ENCODE results near the gene CTNNA3.

CTNNA3 gene

DNA sequence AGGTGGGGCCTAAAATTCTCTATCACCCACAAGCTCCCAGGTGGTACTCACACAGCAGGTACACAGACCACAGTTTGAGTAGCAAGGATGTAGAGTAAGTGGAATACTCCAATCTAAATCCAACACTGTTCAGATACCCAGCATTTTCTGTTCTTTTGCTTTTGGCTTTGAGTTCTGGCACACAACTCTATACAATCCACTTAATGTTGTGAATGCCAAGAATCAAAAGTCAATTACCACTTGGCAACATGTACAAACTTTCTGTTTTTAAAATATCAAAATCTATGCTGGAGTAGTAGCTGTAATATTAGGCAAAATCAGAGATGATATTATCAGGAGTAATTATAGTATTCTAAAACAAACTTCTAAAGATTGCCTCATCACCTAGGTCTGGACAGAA lies 903.6 kb downstream of the CTNNA3 start:
- TF ChIP-seq, protein P1, sequence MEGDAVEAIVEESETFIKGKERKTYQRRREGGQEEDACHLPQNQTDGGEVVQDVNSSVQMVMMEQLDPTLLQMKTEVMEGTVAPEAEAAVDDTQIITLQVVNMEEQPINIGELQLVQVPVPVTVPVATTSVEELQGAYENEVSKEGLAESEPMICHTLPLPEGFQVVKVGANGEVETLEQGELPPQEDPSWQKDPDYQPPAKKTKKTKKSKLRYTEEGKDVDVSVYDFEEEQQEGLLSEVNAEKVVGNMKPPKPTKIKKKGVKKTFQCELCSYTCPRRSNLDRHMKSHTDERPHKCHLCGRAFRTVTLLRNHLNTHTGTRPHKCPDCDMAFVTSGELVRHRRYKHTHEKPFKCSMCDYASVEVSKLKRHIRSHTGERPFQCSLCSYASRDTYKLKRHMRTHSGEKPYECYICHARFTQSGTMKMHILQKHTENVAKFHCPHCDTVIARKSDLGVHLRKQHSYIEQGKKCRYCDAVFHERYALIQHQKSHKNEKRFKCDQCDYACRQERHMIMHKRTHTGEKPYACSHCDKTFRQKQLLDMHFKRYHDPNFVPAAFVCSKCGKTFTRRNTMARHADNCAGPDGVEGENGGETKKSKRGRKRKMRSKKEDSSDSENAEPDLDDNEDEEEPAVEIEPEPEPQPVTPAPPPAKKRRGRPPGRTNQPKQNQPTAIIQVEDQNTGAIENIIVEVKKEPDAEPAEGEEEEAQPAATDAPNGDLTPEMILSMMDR (IDR thresholded peaks at IDR 0.05; ENCODE audit: control insufficient read depth, extremely low read depth, insufficient read depth): no peak
- no peak for DNase-seq (ENCODE audit: low read depth)
- no peak overlapping the region for H3K4me3 ChIP-seq (ENCODE audit: low read depth, low read length)

DNA sequence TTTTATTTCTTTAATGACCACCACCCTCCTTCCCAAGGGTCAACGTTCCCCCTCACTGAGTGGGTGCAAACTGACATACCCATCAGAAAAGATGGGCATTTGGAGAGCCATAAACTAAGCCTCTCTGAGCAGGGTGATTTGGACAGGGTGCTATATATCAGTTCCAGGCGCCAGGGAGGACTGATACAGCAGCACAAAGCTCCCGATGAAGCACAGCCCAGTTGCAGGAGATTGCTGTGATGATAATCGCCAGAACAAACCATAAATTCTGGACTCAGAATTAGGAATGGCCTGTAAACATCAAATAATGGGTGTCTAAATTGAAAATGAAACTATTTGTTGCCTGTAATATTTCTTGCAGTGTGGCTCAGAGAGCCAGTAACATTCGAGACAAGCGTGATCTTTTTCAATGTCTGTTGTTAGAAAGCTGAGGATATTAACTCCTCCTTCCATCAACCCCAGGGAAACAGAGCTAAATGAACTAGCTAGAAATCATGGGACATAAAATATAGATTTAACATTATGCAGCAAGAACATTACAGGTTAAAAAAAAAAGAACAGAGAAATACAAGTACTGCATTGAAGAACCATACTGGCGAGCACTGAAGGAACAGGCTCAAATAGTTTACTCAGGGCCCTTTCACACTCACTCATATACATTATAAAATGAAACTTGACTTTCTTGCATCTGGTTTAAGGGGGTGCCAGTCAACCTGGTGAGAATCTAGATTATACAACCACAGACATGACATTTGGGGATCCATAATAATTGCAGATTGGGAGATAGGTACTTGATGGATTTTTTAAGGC lies 907.6 kb downstream of the CTNNA3 start:
- TF ChIP-seq, protein P1 (IDR thresholded peaks at IDR 0.05; ENCODE audit: control insufficient read depth, extremely low read depth, insufficient read depth): no peak
- H3K4me3 ChIP-seq (ENCODE audit: low read depth, low read length): no peak overlapping the region
- no peak for DNase-seq (ENCODE audit: low read depth)

DNA sequence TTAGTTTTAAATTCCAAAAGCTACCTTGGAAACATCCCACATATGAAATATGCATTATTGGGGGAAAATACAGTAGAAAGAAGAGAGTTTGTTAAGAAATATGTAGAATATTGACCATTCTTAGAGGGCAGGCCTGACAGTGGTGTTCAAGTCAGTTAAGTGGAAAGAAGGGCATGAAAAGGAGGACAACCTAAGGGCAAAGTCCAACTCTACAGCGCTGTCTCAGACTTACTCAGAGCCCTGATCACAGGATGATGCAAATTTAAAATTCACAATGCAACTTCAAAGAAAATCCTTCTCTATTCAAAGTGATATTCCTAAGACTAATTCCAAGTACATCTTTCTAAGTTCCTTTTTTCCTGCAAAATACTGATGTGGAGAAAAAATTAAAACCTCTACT lies 909.3 kb downstream of the CTNNA3 start:
- no peak for DNase-seq (ENCODE audit: low read depth)
- TF ChIP-seq, protein P1 (IDR thresholded peaks at IDR 0.05; ENCODE audit: control insufficient read depth, extremely low read depth, insufficient read depth): no peak
- H3K4me3 ChIP-seq (ENCODE audit: low read depth, low read length): no peak overlapping the region

DNA sequence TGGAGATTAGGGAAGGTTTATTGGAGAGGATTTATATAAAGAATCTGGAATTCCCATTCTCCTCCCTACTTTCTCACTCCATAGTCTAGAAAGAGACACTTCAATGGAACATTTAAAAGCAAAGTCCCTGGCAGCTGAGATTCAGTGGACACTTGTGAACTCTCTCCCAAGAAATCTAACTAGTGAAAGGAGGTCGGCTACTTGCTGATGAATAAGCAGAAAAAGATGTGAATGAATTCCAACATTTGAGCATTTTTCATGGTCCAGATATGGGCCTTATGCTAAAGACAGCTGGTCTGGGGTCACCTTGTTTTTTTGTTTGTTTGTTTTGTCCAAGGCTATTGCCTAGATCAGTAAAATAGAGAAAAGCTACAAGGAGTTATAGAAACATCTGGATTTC lies 911.2 kb downstream of the CTNNA3 start:
- no peak overlapping the region for H3K4me3 ChIP-seq (ENCODE audit: low read depth, low read length)
- no peak for DNase-seq (ENCODE audit: low read depth)
- TF ChIP-seq, protein P1 (IDR thresholded peaks at IDR 0.05; ENCODE audit: control insufficient read depth, extremely low read depth, insufficient read depth): no peak

DNA sequence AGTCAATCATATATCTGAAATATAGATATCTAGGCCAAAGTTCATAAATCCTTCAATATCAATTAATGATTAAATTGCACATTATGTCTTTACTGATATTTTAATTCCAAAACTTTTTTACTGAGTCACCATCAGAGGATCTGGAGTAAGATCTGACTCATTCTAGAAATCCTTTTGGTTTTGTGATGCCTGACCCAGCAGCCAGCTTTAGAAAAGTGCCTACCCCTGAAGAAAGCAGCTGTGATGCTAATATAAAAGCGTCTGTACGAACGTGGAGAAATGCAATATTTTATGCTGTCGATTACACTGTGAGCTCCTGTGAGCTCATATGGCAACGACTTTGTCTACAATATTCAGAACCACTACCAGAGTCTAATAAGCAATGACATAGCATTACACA lies 912.7 kb downstream of the CTNNA3 start:
- DNase-seq (ENCODE audit: low read depth): no peak
- TF ChIP-seq, protein P1 (IDR thresholded peaks at IDR 0.05; ENCODE audit: control insufficient read depth, extremely low read depth, insufficient read depth): no peak
- no peak overlapping the region for H3K4me3 ChIP-seq (ENCODE audit: low read depth, low read length)

DNA sequence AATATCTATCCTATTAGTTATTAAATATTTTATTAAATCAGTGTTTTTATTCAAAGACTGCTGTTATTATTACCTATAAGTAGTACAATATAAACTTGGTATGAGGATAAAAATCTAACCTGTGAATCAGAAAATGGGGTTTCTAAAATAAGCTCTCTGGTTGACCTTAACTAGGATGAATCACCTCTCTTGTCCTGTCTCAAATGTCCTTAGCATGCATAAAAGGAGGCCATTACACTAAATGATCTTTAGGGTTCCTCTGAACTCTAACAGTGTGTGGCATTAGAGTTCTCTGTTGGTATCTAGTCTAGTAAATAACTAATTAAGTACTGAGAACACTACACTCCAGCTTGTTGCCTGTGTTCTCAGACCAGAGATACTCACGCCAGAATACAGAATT lies 913.2 kb downstream of the CTNNA3 start:
- H3K4me3 ChIP-seq (ENCODE audit: low read depth, low read length): no peak overlapping the region
- TF ChIP-seq, protein P1 (IDR thresholded peaks at IDR 0.05; ENCODE audit: control insufficient read depth, extremely low read depth, insufficient read depth): no peak
- DNase-seq (ENCODE audit: low read depth): no peak

DNA sequence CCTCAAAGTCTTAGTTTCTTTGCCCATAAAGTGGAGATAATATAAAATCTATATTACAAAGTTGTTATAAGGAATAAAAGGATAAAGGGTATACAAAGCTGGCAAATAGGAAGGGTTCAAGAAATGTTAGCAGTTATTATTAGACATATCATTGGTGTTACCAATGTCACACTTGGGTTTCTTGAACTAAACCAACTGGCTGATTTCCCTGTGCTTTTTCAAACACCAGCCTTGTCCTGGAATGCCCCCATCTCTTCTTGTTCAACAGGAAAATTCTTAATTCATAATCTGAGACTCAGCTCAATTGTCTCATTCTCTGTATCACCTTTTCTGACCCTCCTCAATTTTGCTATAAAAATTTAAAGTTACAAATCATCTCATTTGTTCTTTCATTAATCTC lies 913.9 kb downstream of the CTNNA3 start:
- TF ChIP-seq, protein P1 (IDR thresholded peaks at IDR 0.05; ENCODE audit: control insufficient read depth, extremely low read depth, insufficient read depth): no peak
- no peak for DNase-seq (ENCODE audit: low read depth)
- H3K4me3 ChIP-seq (ENCODE audit: low read depth, low read length): no peak overlapping the region

Measured in LNCaP clone FGC (cell line).